Mucosa of stomach (tissue), 1 donor: ENCODE data around the gene PARP15.

Experiments
- H3K27me3 ChIP-seq: one replicate; pipeline ENCODE4 v1.7.0; 2013; ENCODE audit warnings: mild to moderate bottlenecking, low read length; ENCODE audit not compliant: control insufficient read depth, insufficient read depth
- H3K36me3 ChIP-seq: one replicate; pipeline ENCODE4 v1.7.0; 2013; ENCODE audit warnings: low read length; ENCODE audit not compliant: control insufficient read depth, insufficient read depth
- H3K4me1 ChIP-seq: one replicate; pipeline ENCODE4 v1.7.0; 2013; ENCODE audit warnings: mild to moderate bottlenecking, low read length; ENCODE audit not compliant: control insufficient read depth, insufficient read depth
- H3K4me3 ChIP-seq: one replicate; pipeline ENCODE4 v1.7.0; 2013; ENCODE audit warnings: low read length
- H3K9ac ChIP-seq: one replicate; pipeline ENCODE4 v1.7.0; 2013; ENCODE audit warnings: mild to moderate bottlenecking, low read length, moderate library complexity
- H3K9me3 ChIP-seq: one replicate; pipeline ENCODE4 v1.7.0; 2013; ENCODE audit warnings: mild to moderate bottlenecking, low read length, moderate library complexity; ENCODE audit not compliant: control insufficient read depth
- donor health status: Pancreatic carcinoma.

PARP15 gene

DNA sequence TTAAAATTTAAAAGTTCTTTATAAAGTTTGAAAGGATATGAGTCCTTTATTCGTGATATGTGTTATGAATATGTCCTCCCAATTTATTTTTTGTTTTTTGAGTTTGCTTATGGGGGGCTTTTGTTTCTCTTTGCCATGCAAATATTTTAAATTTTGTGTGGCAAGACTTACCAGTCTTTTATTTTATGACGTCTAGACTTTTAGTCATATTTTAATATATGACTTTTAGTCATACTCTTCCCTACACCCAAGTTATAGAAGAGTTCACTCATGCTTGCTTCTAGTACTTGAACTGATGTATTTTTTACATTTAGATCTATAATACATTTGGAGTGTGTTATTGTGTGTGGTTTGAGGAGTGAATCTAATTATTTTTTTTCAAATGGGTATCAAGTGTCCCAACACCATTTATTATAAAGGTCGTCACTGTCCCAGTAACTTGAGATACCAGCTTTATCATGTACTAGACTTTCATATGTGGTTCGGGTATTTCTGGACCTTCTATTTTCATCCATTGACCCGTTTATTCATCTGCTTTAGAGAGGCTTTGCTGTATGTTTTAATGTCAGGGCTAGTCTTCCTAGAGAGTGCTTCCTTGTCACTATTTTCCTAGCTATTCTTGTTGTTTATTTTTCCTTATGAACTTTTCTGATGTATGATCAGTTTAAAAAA is 755 bp downstream of the PARP15 start:
- Histone ChIP-seq H3K27me3 (peaks cover 8% of the 10 kb centered on the region), H3K4me1 (no peaks in the 10 kb centered on the region), H3K36me3 (no peaks in the 10 kb centered on the region), H3K4me3 (no peak overlapping the region), H3K9me3 (peaks cover 5% of the 10 kb centered on the region), H3K9ac (peak overlapping the region; percentile 24)

DNA sequence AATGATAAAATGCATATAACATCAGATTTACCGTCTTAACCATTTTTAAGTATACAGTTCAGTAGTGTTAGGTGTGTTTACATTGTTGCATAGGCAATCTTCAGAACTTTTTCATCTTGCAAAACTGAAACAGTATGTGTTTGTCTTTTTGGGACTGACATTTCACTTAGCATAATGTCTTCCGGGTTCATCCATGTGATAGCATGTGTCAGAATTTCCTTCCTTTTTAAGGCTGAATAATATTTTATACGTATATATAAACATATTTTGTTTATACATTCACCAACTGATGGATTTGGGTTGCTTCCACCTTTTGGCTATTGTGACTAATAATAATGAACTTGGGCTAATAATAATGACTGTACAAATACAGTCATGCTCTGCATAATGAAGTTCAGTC is 3.0 kb downstream of the PARP15 start:
- H3K4me3 ChIP-seq: no peak overlapping the region

DNA sequence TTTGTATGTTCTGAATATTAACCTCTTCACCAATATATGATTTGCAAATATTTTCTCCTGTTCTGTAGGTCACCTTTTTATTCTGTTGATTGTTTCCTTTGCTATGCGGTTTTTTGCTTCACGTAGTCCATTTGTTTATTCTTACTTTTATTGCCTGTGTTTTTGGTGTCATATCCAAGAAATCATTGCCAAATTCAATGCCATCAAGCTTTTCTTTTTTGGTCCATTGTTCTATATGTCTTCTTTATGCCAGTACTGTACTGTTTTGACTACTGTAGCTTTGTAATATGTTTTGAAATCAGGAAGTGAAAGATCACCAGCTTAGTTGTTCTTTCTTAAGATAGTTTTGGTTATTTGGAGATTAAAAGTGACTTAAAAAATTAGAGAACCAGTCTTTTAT is 4.2 kb downstream of the PARP15 start:
- no peaks in the 10 kb centered on the region for H3K4me1 ChIP-seq
- peaks cover 8% of the 10 kb centered on the region for H3K27me3 ChIP-seq
- H3K4me3 ChIP-seq: no peak overlapping the region
- H3K36me3 ChIP-seq: no peaks in the 10 kb centered on the region
- H3K9ac ChIP-seq: no peak overlapping the region
- H3K9me3 ChIP-seq: peaks cover 5% of the 10 kb centered on the region

More for the DNA sequence above, 3.0 kb downstream of the PARP15 start:
- no peaks in the 10 kb centered on the region for H3K4me1 ChIP-seq
- H3K27me3 ChIP-seq: peaks cover 8% of the 10 kb centered on the region
- no peak overlapping the region for H3K9ac ChIP-seq
- H3K9me3 ChIP-seq: peaks cover 5% of the 10 kb centered on the region
- H3K36me3 ChIP-seq: no peaks in the 10 kb centered on the region

DNA sequence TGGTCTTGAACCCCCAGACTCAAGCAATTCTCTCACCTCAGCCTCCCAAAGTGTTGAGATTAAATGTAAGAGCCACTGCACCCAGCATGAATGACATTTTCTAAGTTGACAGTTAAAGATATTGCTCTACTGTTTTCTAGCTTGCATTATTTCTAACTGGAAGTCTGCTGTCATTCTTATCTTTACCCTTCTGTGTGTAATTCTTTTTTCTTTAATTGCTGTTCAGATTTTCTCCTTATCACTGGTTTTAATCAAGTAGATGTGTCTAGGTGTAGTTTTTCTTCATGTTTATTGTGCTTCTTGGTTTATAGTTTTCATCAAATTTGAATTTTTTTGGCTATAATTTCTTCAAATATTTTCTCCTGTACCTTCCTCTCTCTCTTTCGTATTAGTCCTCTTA is 4.9 kb downstream of the PARP15 start:
- H3K27me3 ChIP-seq: peaks cover 4% of the 10 kb centered on the region
- H3K9me3 ChIP-seq: peaks cover 5% of the 10 kb centered on the region
- H3K4me1 ChIP-seq: no peaks in the 10 kb centered on the region
- no peak overlapping the region for H3K4me3 ChIP-seq
- H3K9ac ChIP-seq: no peak overlapping the region
- H3K36me3 ChIP-seq: no peaks in the 10 kb centered on the region

DNA sequence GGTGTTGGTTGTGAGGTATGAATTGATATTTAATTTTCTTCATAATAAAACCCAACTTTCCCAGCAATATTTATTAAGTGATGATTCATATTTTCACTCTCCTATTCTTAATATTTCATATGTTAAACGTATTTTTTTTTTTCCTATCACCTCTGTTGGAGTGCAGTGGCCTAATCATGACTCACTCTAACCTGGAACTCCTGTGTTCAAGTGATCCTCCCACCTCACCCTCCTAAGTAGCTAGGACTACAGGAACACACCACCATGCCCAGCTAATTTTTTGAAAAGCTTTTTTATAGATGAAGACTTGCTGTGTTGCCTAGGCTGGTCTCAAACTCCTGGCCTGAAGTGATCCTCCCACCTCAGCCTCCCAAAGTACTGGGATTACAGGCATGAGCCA is 8.6 kb downstream of the PARP15 start:
- Histone ChIP-seq H3K27me3 (no peaks in the 10 kb centered on the region), H3K4me3 (no peak overlapping the region), H3K4me1 (no peaks in the 10 kb centered on the region), H3K9ac (no peak overlapping the region), H3K9me3 (peaks cover 5% of the 10 kb centered on the region), H3K36me3 (no peaks in the 10 kb centered on the region)

DNA sequence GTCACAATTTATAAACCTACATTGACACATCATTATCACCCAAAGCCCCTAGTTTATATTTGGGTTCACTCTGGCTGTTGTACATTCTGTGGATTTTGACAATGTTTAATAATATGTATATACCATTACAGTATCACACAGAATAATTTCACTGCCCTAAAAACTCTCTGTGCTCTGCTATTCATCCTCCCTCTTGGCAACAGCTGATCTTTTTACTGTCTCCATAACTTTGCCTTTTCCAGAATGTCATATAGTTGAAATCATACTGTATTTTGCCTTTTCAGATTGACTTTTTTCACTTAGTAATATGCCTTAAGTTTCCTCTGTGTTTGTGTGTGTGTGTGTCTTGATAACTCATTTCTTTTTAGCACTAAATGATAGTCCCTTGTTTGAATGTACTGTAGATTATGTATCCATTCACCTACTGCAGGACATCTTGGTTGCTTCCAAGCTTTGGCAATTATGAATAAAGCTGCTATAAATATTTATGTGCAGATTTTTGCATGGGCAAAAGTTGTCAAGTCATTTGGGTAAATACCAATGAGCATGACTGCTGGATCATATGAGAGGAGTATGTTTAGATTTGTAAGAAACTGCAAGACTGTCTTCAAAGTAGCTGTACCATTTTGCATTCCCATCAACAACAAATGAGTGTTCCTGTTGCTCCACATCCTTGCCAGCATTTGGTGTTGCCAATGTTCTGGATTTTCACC is 9.5 kb downstream of the PARP15 start:
- H3K4me3 ChIP-seq: no peak overlapping the region
- no peaks in the 10 kb centered on the region for H3K4me1 ChIP-seq

DNA sequence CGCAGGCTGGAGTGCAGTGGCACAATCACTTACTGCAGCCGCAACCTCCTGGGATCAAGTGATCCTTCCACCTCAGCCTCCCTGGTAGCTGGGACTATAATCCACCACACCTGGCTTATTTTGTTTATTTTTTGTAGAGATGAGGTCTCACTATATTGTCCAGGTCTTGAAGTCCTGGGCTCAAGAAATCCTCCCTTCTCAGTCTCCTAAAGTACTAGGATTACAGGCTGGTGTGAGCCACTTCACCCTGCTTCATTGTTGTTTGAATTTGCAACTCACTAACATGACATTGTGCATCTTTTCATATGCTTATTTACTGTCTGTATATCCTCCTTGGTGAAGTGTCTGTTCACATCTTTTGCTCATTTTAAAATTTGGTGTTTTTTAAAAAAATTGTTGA is 10.1 kb downstream of the PARP15 start:
- Histone ChIP-seq H3K4me1 (no peaks in the 10 kb centered on the region), H3K36me3 (no peaks in the 10 kb centered on the region), H3K9ac (no peak overlapping the region), H3K4me3 (no peak overlapping the region), H3K27me3 (no peaks in the 10 kb centered on the region), H3K9me3 (no peaks in the 10 kb centered on the region)

More for the DNA sequence above, 9.5 kb downstream of the PARP15 start:
- Histone ChIP-seq H3K27me3 (no peaks in the 10 kb centered on the region), H3K36me3 (no peaks in the 10 kb centered on the region), H3K9me3 (peaks cover 2% of the 10 kb centered on the region), H3K9ac (no peak overlapping the region)

DNA sequence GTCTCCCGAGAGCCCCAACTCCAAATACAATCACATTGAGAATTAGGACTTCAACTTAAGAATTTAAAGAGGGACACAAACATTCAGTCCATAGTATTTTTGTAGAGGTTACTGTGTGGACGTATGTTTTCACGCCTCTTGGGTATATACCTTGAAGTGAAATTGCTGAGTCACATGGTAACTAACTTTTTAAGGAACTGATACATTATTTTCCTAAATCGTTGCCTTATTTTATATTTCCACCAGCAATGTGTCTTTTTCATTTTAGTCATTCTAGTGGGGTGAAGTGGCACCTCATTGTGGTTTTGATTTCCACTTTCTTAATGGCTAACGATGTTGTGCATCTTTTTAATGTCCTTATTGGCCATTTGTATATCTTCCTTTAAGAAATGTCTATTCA is 11.8 kb downstream of the PARP15 start:
- Histone ChIP-seq H3K9ac (no peak overlapping the region), H3K4me1 (no peaks in the 10 kb centered on the region), H3K27me3 (no peaks in the 10 kb centered on the region), H3K4me3 (no peak overlapping the region), H3K36me3 (no peaks in the 10 kb centered on the region), H3K9me3 (no peaks in the 10 kb centered on the region)

DNA sequence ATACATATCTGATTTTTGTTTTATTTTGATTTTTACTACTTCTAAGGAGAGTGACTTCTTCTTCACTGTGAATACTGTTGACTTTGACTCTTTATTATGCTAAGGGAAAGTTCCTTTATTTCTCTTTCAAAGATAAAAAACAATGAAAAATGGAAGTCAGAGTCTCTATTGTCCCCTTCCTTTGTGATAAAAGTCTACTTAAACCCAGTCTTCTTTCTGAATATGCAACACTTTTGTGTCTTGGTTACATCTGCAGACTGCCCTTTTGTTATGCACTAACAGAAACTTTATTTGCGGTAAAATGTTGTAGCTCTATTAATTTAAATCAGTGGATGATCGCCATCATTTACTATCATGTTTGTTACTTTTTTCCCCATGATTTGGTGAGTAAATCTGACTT is 13.2 kb downstream of the PARP15 start:
- Histone ChIP-seq H3K4me1 (no peaks in the 10 kb centered on the region), H3K9me3 (no peaks in the 10 kb centered on the region), H3K27me3 (no peaks in the 10 kb centered on the region), H3K4me3 (no peak overlapping the region), H3K36me3 (no peaks in the 10 kb centered on the region), H3K9ac (no peak overlapping the region)

DNA sequence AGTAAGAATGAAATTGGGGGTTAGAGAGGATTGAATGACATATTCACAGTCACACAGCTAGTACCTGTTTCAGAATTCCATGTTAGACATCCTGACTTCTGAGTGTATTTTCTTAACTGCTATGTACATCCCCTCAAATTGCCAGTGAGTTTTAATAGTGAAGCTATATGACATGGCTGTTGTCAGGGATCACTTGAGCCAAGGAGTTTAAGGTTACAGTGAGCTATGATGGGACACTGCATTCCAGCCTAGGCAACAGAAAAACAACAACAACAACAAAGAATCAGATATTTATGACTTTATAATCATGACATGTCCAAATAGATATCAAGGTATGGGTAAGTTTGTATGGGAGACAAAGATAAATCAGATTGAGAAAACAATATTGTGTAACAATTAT is 16.6 kb downstream of the PARP15 start:
- H3K36me3 ChIP-seq: no peaks in the 10 kb centered on the region
- no peak overlapping the region for H3K9ac ChIP-seq
- H3K4me3 ChIP-seq: no peak overlapping the region
- no peaks in the 10 kb centered on the region for H3K9me3 ChIP-seq
- peaks cover 4% of the 10 kb centered on the region for H3K4me1 ChIP-seq
- H3K27me3 ChIP-seq: no peaks in the 10 kb centered on the region

DNA sequence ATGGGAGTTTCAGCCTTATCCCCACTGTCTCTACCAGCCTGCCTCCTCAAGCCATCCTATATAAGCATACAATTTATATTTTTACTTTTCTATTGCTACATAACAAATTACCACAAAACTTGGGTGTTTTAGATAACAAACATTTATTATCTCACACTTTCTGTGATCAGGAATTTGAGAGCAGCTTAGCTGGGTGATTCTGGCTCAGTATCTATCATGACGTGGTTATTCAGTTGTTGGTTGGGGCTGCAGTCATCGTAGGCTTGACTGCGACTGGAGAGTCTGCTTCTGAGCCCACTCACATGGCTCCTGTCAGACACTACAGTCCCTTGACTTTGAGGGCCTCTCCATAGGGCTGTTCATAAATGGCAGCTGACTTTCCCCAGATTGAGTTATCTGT is 20.7 kb downstream of the PARP15 start:
- Histone ChIP-seq H3K4me1 (peaks cover 4% of the 10 kb centered on the region), H3K4me3 (no peak overlapping the region), H3K27me3 (no peaks in the 10 kb centered on the region), H3K9ac (no peak overlapping the region), H3K9me3 (no peaks in the 10 kb centered on the region), H3K36me3 (no peaks in the 10 kb centered on the region)

DNA sequence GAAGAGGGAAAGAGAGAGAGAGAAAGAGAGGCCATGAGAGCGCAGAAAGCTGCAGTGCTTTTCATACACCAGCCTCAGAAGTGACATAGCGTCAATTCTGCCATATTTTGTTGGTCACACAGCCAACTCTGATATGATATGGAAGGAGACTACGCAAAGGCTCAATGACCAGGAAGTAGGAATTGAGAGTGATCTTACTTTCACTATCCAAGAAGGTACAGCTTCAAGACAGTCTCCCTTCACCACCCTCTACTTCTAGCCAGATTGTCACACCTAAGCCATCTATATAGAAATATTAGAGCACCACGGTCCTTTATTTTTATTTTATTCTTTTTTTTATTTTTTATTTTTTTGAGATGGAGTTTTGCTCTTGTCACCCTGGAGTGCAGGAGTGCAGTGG is 21.1 kb downstream of the PARP15 start:
- Histone ChIP-seq H3K27me3 (no peaks in the 10 kb centered on the region), H3K4me1 (peaks cover 4% of the 10 kb centered on the region), H3K9ac (no peak overlapping the region), H3K9me3 (no peaks in the 10 kb centered on the region), H3K4me3 (no peak overlapping the region), H3K36me3 (no peaks in the 10 kb centered on the region)
